HG03378 (cell line): ENCODE data around the gene PLIN4.

Experiments used
- ATAC-seq: cut with Tn5 transposase; IDR thresholded peaks from one replicate; pipeline ENCODE4 v1.9.1; 2021; ENCODE audit warnings: mild to moderate bottlenecking, moderate library complexity; ENCODE audit not compliant: unreplicated experiment

PLIN4 gene

GRCh38 chr19:4507804-4508203 lies 10.5 kb downstream of the PLIN4 start:
- no peak for ATAC-seq

DNA sequence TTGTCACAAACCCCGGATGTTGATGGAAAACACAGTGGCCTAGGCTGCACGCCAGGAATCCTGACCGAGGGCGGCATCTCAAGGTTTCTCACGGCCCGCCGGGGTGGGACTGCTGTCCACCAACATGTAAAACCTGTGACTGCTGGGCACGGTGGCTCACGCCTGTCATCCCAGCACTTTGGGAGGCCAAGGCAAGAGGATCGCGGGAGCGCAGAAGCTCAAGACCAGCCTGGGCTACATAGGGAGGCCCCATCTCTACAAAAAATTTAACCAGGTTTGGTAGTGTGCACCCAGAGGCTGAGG lies 11.2 kb downstream of the PLIN4 start:
- ATAC-seq = no peak

GRCh38 chr19:4506449-4507149 lies 11.7 kb downstream of the PLIN4 start:
- ATAC-seq = no peak

DNA sequence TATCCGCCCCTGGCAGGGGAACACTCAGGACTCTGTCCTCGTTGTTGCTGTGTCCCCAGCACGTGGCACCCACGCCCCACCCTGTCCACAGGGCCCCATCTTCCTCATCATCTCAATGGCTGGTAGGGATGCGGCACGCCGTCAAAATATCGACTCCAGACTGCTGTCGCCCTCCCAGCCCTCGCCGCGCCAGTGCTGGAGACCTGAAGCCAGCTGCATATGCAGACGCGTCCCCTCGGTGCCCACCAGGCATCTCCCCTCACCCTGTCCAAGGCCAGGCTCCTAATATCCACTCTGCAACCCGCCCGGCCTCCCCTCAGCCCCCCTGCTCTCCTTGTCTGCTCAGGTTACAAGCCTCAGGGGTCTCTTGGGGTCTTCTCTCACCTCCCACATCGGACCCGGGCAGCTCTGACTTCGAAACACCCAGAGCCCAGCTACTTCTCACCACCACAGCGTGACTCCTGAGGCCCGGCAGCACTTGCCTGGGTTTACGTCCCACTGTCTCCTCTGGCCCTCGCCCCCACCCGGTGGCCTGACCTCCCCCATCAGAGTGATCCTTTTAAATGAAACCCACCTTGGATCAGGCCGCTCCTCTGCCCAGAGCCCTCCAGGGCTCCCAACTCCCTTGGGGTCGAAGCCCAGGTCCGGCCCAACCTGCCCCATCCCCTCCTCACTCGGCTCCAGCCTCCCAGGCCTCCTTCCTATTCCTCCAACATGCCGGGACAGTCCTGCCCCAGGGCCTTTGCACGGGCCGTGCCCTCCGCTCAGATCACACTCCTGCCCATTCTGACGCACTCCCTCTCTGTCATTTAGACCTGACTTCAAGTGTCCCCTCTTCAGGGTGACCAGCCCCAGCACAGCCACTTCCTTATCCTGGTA lies 12.5 kb downstream of the PLIN4 start:
- ATAC-seq = no peak

DNA sequence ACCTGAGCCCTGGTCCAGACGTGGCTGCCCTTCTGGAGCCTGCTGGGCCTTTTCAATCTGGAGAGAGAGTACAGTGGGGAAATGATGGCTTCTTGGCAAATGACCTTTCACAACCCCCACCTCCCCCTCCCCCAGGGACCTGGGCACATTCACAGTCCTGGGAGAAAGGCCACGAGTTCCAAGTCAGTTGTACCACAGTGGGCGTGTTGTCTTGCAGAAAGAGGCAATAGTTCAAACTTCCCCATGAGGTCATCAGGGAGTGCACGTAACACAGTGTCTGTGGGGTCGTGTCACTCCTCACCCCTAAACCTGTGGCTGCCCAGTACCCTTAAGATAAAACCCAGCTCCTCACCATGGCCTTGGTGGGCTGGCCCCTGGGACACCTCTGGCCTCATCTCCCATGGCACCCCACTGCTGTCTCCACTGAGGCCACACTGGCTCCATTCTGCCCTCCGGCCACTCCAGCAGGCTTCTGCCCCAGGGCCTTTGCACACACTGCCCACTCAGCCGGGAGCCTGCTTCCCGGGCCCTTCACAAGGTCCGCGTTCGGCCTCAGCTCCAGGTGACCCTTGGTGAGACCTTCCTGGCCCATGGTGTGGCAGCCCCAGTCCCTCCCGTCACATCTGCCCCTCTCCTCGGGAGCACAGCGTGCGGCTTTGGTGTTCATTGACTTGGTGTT lies 13.3 kb downstream of the PLIN4 start:
- ATAC-seq = no peak

DNA sequence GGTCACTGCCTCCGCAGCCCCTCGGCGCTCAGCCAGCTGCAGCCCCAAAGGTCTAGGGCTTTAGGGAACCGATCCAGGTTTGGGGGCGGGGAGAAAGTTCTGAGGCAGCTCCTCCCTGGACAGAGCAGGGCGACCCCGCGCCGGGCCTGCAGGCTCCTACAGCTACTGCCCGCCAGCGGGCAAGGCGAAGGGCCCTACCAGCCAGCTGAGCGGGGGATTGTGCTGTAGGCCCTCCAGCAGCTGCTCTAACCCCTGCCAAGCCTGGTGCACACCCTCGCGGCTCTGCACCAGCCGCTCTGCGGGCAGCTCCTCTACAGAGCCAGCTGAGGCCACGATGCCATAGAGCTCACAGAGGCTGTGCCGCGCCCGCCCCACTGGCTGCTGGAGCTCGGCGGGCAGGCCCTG lies 14.0 kb downstream of the PLIN4 start:
- ATAC-seq = no peak

DNA sequence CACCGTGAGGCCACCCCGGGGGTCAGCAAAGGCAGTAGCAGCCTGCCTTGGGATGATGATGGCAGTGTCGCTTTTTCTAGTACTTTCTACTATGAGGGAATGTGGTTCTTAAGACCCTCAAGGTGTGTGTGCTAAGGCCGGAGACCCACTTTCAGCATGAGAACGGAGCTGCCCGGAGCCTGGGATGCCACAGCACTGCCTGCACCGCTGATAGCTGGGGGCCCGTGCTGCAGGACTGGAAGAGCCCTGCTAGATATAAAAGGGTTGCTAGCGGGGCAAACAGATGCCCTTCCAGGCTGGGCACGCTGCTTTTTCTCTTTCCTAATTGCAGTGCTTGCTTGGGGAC lies 14.5 kb downstream of the PLIN4 start:
- no peak for ATAC-seq

- ATAC-seq = no peak
Observed at GRCh38 chr19:4503132-4503824, 15.0 kb downstream of the PLIN4 start.

DNA sequence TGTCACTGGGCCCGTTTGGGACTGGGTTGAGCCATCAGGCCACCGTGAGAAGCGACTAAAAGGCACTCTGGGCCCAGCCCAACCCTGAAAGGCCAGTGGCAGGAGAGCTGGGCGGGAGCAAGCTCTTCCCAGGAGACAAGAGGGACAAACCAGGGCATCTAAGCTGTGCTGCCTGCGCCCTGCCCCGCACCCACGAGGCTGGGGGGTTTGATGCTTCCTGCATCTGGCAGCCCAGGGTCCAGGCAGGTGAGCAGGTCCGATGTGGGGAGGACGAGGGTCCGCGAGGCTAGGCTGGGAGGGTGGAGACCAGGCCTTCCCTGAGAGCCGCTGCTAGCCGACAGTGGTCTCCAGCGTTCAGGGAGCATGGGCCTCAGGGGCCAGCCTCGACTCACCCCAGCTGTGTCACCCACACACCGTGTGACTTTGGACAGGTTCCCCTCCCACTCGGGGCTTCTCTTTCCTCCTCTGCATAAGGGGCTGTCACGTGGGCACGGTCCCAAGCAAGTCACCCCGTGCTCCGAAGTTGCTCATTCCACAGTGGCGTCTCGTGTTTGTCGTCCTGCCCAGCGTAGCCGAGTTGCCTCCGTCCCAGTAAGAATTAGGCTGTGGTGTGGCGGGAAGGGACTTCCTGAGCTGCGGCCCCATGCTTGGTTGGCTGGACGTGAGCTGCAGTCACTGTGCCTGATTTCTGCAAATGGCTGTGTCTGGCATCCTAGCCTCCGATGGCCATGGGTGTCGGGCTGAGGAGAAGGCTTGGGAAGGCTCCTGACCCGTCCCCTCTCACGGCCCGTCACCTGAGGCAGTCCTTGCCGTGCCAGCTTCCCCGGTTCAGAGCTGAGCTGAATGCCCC lies 15.8 kb downstream of the PLIN4 start:
- ATAC-seq = no peak

DNA sequence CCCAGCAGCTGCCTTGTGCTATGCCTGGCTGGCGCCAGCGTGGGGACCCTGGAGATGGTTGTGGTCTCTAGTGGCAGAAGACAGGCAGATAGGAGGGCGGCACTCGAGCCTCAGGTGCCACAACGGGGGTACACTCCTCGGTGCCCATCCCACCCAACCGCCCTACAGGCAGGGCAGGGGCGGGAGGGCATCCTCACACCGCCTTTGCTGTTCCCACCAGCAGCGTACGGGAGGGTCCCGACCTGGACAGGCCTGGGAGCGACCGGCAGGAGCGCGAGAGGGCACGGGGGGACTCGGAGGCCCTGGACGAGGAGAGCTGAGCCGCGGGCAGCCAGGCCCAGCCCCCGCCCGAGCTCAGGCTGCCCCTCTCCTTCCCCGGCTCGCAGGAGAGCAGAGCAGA lies 16.6 kb downstream of the PLIN4 start:
- no peak for ATAC-seq

GRCh38 chr19:4500841-4501591 lies 17.3 kb downstream of the PLIN4 start:
- no peak for ATAC-seq

DNA sequence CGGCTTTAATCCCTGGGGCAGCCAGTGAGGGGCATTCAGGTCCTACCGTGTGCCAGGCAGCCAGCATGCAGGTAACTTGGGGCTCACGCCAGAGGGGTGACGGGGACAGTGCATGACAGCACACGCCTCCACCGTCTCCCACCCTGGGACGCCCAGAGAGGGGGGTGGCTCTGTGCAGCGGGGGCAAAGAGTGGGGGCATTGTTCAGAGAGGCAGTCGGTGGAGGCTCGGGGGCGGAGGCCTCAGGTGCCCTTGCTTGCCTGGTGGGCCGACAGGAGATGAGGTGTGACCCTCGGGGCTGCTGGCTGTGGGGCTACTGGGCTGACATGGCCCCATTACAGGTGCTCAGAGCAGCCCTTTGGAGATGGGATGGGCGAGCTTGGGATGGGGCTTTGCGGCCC lies 18.4 kb downstream of the PLIN4 start:
- ATAC-seq = no peak

DNA sequence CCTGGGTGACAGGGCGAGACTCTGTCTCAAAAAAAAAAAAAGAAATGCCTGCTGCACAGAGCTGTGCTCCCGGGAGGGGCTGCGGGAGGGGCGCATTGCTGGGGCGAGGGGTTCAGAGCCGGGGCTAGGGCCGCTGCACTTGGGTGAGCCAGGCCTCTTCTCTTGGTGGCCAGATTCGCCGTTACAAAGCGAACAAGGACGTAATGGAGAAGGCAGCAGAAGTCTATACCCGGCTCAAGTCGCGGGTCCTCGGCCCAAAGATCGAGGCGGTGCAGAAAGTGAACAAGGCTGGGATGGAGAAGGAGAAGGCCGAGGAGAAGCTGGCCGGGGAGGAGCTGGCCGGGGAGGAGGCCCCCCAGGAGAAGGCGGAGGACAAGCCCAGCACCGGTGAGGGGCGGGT lies 19.0 kb downstream of the PLIN4 start:
- ATAC-seq = no peak

DNA sequence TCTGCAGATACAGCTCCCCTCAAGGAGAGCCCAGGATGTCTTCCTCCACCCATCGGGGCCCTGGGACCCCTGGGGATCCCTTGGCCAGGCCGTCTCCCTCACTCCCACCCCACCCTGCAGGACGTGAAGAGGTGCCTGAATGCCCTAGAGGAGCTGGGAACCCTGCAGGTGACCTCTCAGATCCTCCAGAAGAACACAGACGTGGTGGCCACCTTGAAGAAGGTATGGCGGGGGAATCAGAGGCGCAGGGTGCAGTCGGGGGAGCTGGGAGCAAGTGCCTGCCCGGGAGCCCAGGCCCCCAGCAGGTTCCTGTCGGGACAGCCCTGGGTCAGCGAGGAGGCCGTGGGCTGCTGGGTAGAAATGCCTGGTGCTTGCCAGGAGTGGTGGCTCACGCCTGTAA lies 19.6 kb downstream of the PLIN4 start:
- ATAC-seq = no peak

GRCh38 chr19:4497770-4498389 lies 20.4 kb downstream of the PLIN4 start:
- ATAC-seq = no peak

DNA sequence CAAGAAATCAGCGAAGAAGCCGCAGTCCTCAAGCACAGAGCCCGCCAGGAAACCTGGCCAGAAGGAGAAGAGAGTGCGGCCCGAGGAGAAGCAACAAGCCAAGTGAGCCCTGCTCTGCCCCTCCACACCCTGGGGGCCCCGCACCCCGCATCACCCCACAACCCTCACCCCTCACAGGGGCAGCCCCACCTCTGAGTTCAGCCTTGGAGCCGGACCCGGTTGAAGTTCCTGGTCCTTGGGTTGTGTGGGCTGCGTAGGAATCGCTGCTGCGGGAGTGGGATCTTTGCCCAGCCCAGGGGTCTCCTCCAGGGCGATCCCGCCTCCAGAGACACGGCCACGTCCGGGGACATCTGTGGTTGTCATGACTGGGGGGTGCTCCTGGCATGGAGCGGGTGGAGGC lies 22.0 kb downstream of the PLIN4 start:
- ATAC-seq = no peak

GRCh38 chr19:4495471-4495870 lies 22.8 kb downstream of the PLIN4 start:
- no peak for ATAC-seq

DNA sequence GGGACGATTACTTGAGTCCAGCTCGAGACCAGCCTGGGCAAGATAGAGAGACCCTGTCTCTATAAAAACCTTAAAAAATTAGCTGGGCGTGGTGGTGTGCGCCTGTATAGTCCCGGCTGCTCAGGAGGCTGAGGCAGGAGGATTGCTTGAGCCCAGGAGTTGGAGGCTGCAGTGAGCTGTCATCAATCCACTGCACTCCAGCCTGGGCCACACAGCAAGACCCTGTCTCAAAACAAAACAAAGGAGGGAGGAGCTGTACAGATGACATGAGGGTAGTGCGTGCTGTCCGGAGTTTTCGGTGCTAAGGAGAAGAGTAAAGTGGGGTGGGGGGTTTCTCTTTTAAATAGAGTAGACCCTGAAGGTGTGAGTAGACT lies 23.6 kb downstream of the PLIN4 start:
- no peak for ATAC-seq

- ATAC-seq = no peak
Observed at GRCh38 chr19:4493929-4494690, 24.2 kb downstream of the PLIN4 start.
